IMR-90 (cell line): ENCODE data around the gene GGTLC1. TPM values are rescaled to one million over a fixed set of nuclear protein-coding genes. Genes with fewer than 3 reads are reported as not detected.

Source experiments
- ATAC-seq: fragments of 200-7000 bp; cut with Tn5 transposase; 2 replicates; pipeline ENCODE4 v1.9.1; 2020; ENCODE audit warnings: low read depth, mild to moderate bottlenecking, moderate library complexity
- BruUV-seq: library from RNA; stranded (reverse); fragments of 400-500 nt; replicated peaks from 2 replicates; lab custom pipeline; 2021; lab: Mats Ljungman, UMichigan
- CTCF ChIA-PET: fragments of 300-600 bp; formaldehyde crosslinking; extraction: SDS; loops from one replicate; lab custom pipeline; 2021; ENCODE audit warnings: antibody characterized with exemption; lab: Yijun Ruan, JAX
- POLR2A ChIA-PET: fragments of 300-600 bp; sonication (Branson Sonifier 250); formaldehyde crosslinking; loops from one replicate; lab custom pipeline; 2022; ENCODE audit warnings: antibody characterized with exemption; ENCODE audit not compliant: unreplicated experiment; lab: Charles Lee
- DNase-seq: peaks from one replicate; pipeline ENCODE4 v3.0.0; 2013
- H2AFZ ChIP-seq: replicated peaks from 2 replicates; pipeline ENCODE3; 2013; ENCODE audit warnings: low read length, mild to moderate bottlenecking; ENCODE audit not compliant: poor library complexity
- H2AK5ac ChIP-seq: 2 replicates; pipeline ENCODE4 v1.6.1; 2013; ENCODE audit warnings: low read depth, low read length, inconsistent platforms
- H2AK9ac ChIP-seq: replicated peaks from 2 replicates; pipeline ENCODE3; 2013; ENCODE audit warnings: mild to moderate bottlenecking, low read depth, low read length, moderate library complexity; ENCODE audit not compliant: poor library complexity
- H2BK120ac ChIP-seq: 2 replicates; pipeline ENCODE4 v1.6.1; 2013; ENCODE audit warnings: low read depth, low read length, inconsistent platforms
- H2BK15ac ChIP-seq: 3 replicates; pipeline ENCODE4 v1.6.1; 2013; ENCODE audit warnings: low read depth, low read length, inconsistent platforms
- H2BK20ac ChIP-seq: 2 replicates; pipeline ENCODE4 v1.6.1; 2013; ENCODE audit warnings: low read depth, mild to moderate bottlenecking, inconsistent platforms, low read length, moderate library complexity
- H2BK5ac ChIP-seq: 2 replicates; pipeline ENCODE4 v1.6.1; 2013; ENCODE audit warnings: mild to moderate bottlenecking, low read depth, low read length, inconsistent platforms; ENCODE audit not compliant: poor library complexity, severe bottlenecking
- H3K14ac ChIP-seq: replicated peaks from 2 replicates; pipeline ENCODE4 v1.6.1; 2013; ENCODE audit warnings: low read depth, low read length, inconsistent platforms
- H3K18ac ChIP-seq: 2 replicates; pipeline ENCODE4 v1.6.1; 2013; ENCODE audit warnings: low read depth, low read length, control low read depth
- H3K23ac ChIP-seq: 2 replicates; pipeline ENCODE4 v1.6.1; 2013; ENCODE audit warnings: low read depth, low read length, inconsistent platforms
- H3K27ac ChIP-seq: 2 replicates; pipeline ENCODE4 v1.5.1; 2013; ENCODE audit warnings: mild to moderate bottlenecking, control low read depth, low read length; ENCODE audit not compliant: insufficient read depth
- H3K27me3 ChIP-seq: 2 replicates; pipeline ENCODE4 v1.6.1; 2013; ENCODE audit warnings: low read length; ENCODE audit not compliant: control insufficient read depth, insufficient read depth
- H3K36me3 ChIP-seq: 2 replicates; pipeline ENCODE4 v1.6.1; 2013; ENCODE audit warnings: low read length, mixed read lengths; ENCODE audit not compliant: control insufficient read depth, insufficient read depth
- H3K4ac ChIP-seq: 2 replicates; pipeline ENCODE4 v1.6.1; 2013; ENCODE audit warnings: low read depth, low read length, inconsistent platforms
- H3K4me1 ChIP-seq: 2 replicates; pipeline ENCODE4 v1.6.1; 2013; ENCODE audit warnings: low read length, mixed read lengths; ENCODE audit not compliant: control insufficient read depth, insufficient read depth
- H3K4me2 ChIP-seq: 2 replicates; pipeline ENCODE4 v1.6.1; 2013; ENCODE audit warnings: low read depth, mild to moderate bottlenecking, control low read depth, low read length, moderate library complexity
- H3K4me3 ChIP-seq: 2 replicates; pipeline ENCODE4 v1.5.1; 2013; ENCODE audit warnings: low read depth, mild to moderate bottlenecking, control low read depth, low read length, moderate library complexity; ENCODE audit not compliant: insufficient read depth
- H3K56ac ChIP-seq: 2 replicates; pipeline ENCODE4 v1.6.1; 2013; ENCODE audit warnings: low read length, inconsistent platforms; ENCODE audit not compliant: insufficient read depth; ENCODE audit errors: extremely low read depth
- H3K79me1 ChIP-seq, 2 experiments: 2 replicates each; pipeline ENCODE4 v1.6.1; 2013; ENCODE audit warnings: low read length in 2 of 2, inconsistent platforms in 1 of 2, low read depth in 1 of 2
- H3K9ac ChIP-seq: 2 replicates; pipeline ENCODE4 v1.6.1; 2013; ENCODE audit warnings: low read depth, low read length, control low read depth
- H3K9me1 ChIP-seq: 2 replicates; pipeline ENCODE4 v1.6.1; 2013; ENCODE audit warnings: low read length, inconsistent platforms; ENCODE audit not compliant: insufficient read depth
- H3K9me3 ChIP-seq: 2 replicates; pipeline ENCODE4 v1.6.1; 2013; ENCODE audit warnings: low read length; ENCODE audit not compliant: control insufficient read depth, insufficient read depth
- H4K20me1 ChIP-seq: 2 replicates; pipeline ENCODE4 v1.6.1; 2013; ENCODE audit warnings: low read length, inconsistent platforms; ENCODE audit not compliant: insufficient read depth
- H4K5ac ChIP-seq: 2 replicates; pipeline ENCODE4 v1.6.1; 2013; ENCODE audit warnings: mild to moderate bottlenecking, low read depth, low read length, control low read depth
- H4K8ac ChIP-seq, 2 experiments: 2 replicates each; pipeline ENCODE4 v1.6.1; 2013; ENCODE audit warnings: low read depth in 2 of 2, low read length in 2 of 2, control low read depth in 1 of 2, inconsistent platforms in 1 of 2
- H4K91ac ChIP-seq: 2 replicates; pipeline ENCODE4 v1.6.1; 2013; ENCODE audit warnings: low read depth, low read length, inconsistent platforms; ENCODE audit not compliant: insufficient read depth
- CEBPB ChIP-seq: IDR thresholded peaks from 2 replicates; pipeline ENCODE4 v1.6.1; 2012; ENCODE audit warnings: low read depth, low read length, improper control_type of control experiment
- CHD1 ChIP-seq: IDR thresholded peaks from 2 replicates; pipeline ENCODE4 v1.6.1; 2012; ENCODE audit warnings: low read depth, low read length, improper control_type of control experiment
- FOS ChIP-seq: fragments of 150-350 bp; IDR thresholded peaks from 2 replicates; pipeline ENCODE4 v1.6.1; 2016; ENCODE audit warnings: low read depth, low read length
- MAZ ChIP-seq: IDR thresholded peaks from 2 replicates; pipeline ENCODE4 v1.6.1; 2012; ENCODE audit warnings: low read depth, mild to moderate bottlenecking, low read length, improper control_type of control experiment, moderate library complexity, borderline replicate concordance
- MXI1 ChIP-seq: IDR thresholded peaks from 2 replicates; pipeline ENCODE4 v1.6.1; 2012; ENCODE audit warnings: low read depth, mild to moderate bottlenecking, low read length, moderate library complexity, borderline replicate concordance
- NFE2L2 ChIP-seq: fragments of 150-350 bp; IDR thresholded peaks from 2 replicates; pipeline ENCODE4 v1.6.1; 2016; ENCODE audit warnings: low read depth, mild to moderate bottlenecking, low read length
- POLR2A ChIP-seq: IDR thresholded peaks from 2 replicates; pipeline ENCODE4 v1.6.1; 2012; ENCODE audit warnings: mild to moderate bottlenecking, low read depth, low read length
- RAD21 ChIP-seq: IDR thresholded peaks from 2 replicates; pipeline ENCODE4 v1.6.1; 2012; ENCODE audit warnings: low read length, improper control_type of control experiment
- RFX5 ChIP-seq: IDR thresholded peaks from 2 replicates; pipeline ENCODE4 v1.8.0; 2012; ENCODE audit warnings: low read depth, mild to moderate bottlenecking, low read length, moderate library complexity
- SMC3 ChIP-seq: fragments of 150-350 bp; IDR thresholded peaks from 2 replicates; pipeline ENCODE4 v1.6.1; 2016; ENCODE audit warnings: low read depth, mild to moderate bottlenecking, antibody characterized with exemption, low read length, moderate library complexity
- WGBS, 2 experiments: methylation state at CpG; one replicate each; pipeline versions ENCODE4 v1.1.5 to v1.1.7; 2013; ENCODE audit warnings: missing lambda C conversion rate in 2 of 2; ENCODE audit not compliant: insufficient read length in 1 of 2; ENCODE audit errors: extremely low coverage in 2 of 2; 5-methylcytosine and 5-hydroxymethylcytosine counted together
- dilution Hi-C: fragments of 300-500 bp; cut with HindIII; formaldehyde crosslinking; loops from one replicate; pipeline ENCODE4 v1.14.3; 2018; ENCODE audit warnings: low sequenced_read_pairs; ENCODE audit not compliant: unreplicated experiment
- in situ Hi-C: fragments of 300-500 bp; cut with MboI; formaldehyde crosslinking; loops from 3 replicates; pipeline ENCODE4 v1.14.3; 2019; ENCODE audit warnings: low sequenced_read_pairs, inconsistent platforms, mixed read lengths
- intact Hi-C: fragments of 100-400 bp; cut with micrococcal nuclease; formaldehyde crosslinking; loops from 2 replicates; pipeline ENCODE4 v1.10.0; 2022
- polyA plus RNA-seq, 3 experiments: library from polyadenylated mRNA; depleted of rRNA; stranded (reverse); fragments of >200 nt; gene quantifications; 2 replicates each; pipeline ENCODE4 v1.2.3, GENCODE V29; 2012; ENCODE audit warnings: low replicate concordance in 1 of 3
- total RNA-seq: library from RNA; depleted of rRNA; stranded (reverse); fragments of >200 nt; gene quantifications from 2 replicates; pipeline ENCODE4 v1.2.3, GENCODE V29; 2012
- TF ChIP-seq, protein P1 (sequence below): conservative IDR thresholded peaks from 2 replicates; pipeline ENCODE4 v1.5.1; 2012; ENCODE audit warnings: mild to moderate bottlenecking, low read depth, low read length, improper control_type of control experiment

Gene GGTLC1
- total and polyA plus RNA-seq, 2 of the 4 experiments (the other 2 are of a cell fraction): not detected

DNA sequence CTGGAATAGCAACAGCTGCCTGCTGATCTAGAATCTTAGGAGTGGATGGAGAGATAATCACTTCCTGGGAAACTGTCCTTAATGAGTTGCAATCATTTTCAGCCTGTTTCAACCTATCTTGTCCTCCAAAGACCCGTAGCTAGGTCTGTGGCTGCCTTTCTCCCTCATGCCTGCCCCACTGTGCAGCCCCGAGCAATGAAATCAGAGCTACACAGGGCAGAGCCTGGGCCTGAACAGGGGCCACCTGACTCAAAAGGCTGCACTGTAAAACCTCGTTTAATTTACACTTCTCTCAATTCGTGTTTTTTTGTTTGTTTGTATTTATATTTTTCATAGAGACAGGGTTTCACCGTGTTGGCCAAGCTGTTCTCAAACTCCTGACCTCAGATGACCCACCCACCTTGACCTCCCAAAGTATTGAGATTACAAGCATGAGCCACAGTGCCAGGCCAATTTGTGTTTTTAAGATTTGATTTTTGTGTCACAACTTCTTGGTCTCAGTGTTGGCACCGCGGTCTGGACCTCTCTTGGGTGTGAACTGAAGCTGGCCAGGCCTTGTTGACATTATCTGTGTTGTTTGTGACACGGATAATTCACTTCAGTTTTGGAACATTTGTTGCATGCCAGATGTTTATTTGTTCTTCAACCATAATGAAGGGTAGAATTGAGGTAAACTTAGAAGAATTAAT, 21.5 kb downstream of the GGTLC1 start:
- H3K27ac ChIP-seq: no peak overlapping the region
- in situ Hi-C loops (no loop called here), intact Hi-C loops (no loop called here), dilution Hi-C loops (no loop called here)
- H3K4me3 ChIP-seq: no peak overlapping the region
- H3K9me3 ChIP-seq: no peaks in the 10 kb centered on the region
- no peak overlapping the region for H3K23ac ChIP-seq
- no peak overlapping the region for H3K4me2 ChIP-seq
- WGBS, 2 experiments: 80% methylated on average over 1 of the region's 8 CpGs; no CpG with 5 or more reads in 1 of the 2 experiments
- no peaks in the 10 kb centered on the region for H3K36me3 ChIP-seq
- no peak overlapping the region for H4K91ac ChIP-seq
- no peaks in the 10 kb centered on the region for H3K27me3 ChIP-seq
- no peak for TF ChIP-seq RFX5
- no peak for TF ChIP-seq MXI1
- TF ChIP-seq, protein P1, sequence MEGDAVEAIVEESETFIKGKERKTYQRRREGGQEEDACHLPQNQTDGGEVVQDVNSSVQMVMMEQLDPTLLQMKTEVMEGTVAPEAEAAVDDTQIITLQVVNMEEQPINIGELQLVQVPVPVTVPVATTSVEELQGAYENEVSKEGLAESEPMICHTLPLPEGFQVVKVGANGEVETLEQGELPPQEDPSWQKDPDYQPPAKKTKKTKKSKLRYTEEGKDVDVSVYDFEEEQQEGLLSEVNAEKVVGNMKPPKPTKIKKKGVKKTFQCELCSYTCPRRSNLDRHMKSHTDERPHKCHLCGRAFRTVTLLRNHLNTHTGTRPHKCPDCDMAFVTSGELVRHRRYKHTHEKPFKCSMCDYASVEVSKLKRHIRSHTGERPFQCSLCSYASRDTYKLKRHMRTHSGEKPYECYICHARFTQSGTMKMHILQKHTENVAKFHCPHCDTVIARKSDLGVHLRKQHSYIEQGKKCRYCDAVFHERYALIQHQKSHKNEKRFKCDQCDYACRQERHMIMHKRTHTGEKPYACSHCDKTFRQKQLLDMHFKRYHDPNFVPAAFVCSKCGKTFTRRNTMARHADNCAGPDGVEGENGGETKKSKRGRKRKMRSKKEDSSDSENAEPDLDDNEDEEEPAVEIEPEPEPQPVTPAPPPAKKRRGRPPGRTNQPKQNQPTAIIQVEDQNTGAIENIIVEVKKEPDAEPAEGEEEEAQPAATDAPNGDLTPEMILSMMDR: no peak
- no peak for TF ChIP-seq CEBPB
- no peak for TF ChIP-seq CHD1
- TF ChIP-seq FOS: no peak
- TF ChIP-seq POLR2A: no peak
- TF ChIP-seq MAZ: no peak
- TF ChIP-seq RAD21: no peak
- no peak for TF ChIP-seq SMC3
- no peak for TF ChIP-seq NFE2L2
- H2AFZ ChIP-seq: no peak overlapping the region
- no peaks in the 10 kb centered on the region for H3K4me1 ChIP-seq
- BruUV-seq: no TSS peak
- H3K14ac ChIP-seq: no peak overlapping the region
- H4K20me1 ChIP-seq: no peaks in the 10 kb centered on the region
- H2AK5ac ChIP-seq: no peak overlapping the region
- no peak overlapping the region for H2AK9ac ChIP-seq
- no peaks in the 10 kb centered on the region for H3K9me1 ChIP-seq
- H3K9ac ChIP-seq: no peak overlapping the region
- DNase-seq (no peak), ATAC-seq (no peak)
- H3K79me1 ChIP-seq: no peaks in the 10 kb centered on the region
- no peak overlapping the region for H3K18ac ChIP-seq
- H3K4ac ChIP-seq: no peak overlapping the region
- H2BK5ac ChIP-seq: no peak overlapping the region
- H4K8ac ChIP-seq: no peak overlapping the region
- no peak overlapping the region for H2BK120ac ChIP-seq
- no peak overlapping the region for H2BK20ac ChIP-seq
- POLR2A ChIA-PET: no interaction called here
- no peak overlapping the region for H2BK15ac ChIP-seq
- no peak overlapping the region for H3K56ac ChIP-seq
- no peak overlapping the region for H4K5ac ChIP-seq
- CTCF ChIA-PET: no interaction called here
